Esophagus squamous epithelium (tissue), 4 donors: ENCODE data around the gene WASL.

Experiments used
- POLR2A ChIP-seq, 4 donors: fragments of 450-650 bp; IDR thresholded peaks; one replicate each; pipeline ENCODE4 v1.6.1; 2017; ENCODE audit warnings: antibody characterized with exemption in 4 of 4, mild to moderate bottlenecking in 4 of 4, moderate library complexity in 3 of 4
- TF ChIP-seq, protein P1 (sequence below), 6 experiments: fragments of 450-650 bp in 4 of 6; fragments of 200-600 bp in 2 of 6; sonication (generic) in 2 of 6; IDR thresholded peaks; one replicate each; pipeline ENCODE4 v1.5.1; 2016 to 2019; ENCODE audit warnings: antibody characterized with exemption in 6 of 6, mild to moderate bottlenecking in 4 of 6, moderate library complexity in 4 of 6

- TF ChIP-seq POLR2A (IDR thresholded peaks at IDR 0.05), result no peak
- TF ChIP-seq, protein P1, sequence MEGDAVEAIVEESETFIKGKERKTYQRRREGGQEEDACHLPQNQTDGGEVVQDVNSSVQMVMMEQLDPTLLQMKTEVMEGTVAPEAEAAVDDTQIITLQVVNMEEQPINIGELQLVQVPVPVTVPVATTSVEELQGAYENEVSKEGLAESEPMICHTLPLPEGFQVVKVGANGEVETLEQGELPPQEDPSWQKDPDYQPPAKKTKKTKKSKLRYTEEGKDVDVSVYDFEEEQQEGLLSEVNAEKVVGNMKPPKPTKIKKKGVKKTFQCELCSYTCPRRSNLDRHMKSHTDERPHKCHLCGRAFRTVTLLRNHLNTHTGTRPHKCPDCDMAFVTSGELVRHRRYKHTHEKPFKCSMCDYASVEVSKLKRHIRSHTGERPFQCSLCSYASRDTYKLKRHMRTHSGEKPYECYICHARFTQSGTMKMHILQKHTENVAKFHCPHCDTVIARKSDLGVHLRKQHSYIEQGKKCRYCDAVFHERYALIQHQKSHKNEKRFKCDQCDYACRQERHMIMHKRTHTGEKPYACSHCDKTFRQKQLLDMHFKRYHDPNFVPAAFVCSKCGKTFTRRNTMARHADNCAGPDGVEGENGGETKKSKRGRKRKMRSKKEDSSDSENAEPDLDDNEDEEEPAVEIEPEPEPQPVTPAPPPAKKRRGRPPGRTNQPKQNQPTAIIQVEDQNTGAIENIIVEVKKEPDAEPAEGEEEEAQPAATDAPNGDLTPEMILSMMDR (IDR thresholded peaks at IDR 0.05), result peak in 5 of 6 experiments; percentile 22 to 52 (median 32)
Measured at GRCh38 chr7:123682690-123683089, 66.1 kb downstream of the WASL start.
